ENCODE data around the gene GRN. TPM values are rescaled to one million over a fixed set of nuclear protein-coding genes. Genes with fewer than 3 reads are reported as not detected.

Gene GRN
- total and polyA plus RNA-seq, 2 of the 8 experiments (the other 6 are each of a cell fraction or from before 2014, with no cell fraction given), result 108 to 387 TPM

- TF ChIP-seq CHD7 (IDR thresholded peaks at IDR 0.05; ENCODE audit: insufficient replicate concordance, low read length), result no peak
- TF ChIP-seq KDM4A (IDR thresholded peaks at IDR 0.05; ENCODE audit: low read depth, low read length, severe bottlenecking), result no peak
- TF ChIP-seq RBBP5 (IDR thresholded peaks at IDR 0.05; ENCODE audit: borderline replicate concordance, low read depth, low read length), result no peak
- TF ChIP-seq BACH1 (IDR thresholded peaks at IDR 0.05; ENCODE audit: low read length), result no peak
Measured at GRCh38 chr17:44379887-44380286, 34.8 kb downstream of the GRN start (continued).
